ENCODE results near the gene ADAMTSL3.
"Not testable (repeated sequence)": the region's sequence is repeated elsewhere in the genome, so short reads cannot be mapped to it uniquely, and the experiment has no call there.

The ADAMTSL3 gene

DNA sequence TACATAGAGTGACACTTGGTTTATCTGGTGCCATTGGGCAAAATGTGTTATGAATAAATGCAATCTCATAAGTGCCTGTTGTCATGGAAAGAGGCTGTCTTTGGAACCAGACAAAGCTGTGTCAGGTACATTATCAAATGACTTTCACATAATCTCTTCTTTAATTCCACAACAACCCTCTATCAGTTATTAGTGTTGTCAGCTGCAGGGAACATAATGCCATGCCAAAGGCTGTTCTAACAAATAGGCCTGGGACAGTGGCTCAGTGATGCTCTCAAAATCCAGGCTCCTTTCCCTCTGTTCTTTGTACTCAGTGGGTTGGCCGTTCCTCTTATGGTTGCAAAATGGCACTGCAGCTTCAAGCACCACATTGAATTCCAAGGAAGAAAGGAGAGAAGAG is 91.8 kb downstream of the ADAMTSL3 start:
- TF ChIP-seq, protein P1, sequence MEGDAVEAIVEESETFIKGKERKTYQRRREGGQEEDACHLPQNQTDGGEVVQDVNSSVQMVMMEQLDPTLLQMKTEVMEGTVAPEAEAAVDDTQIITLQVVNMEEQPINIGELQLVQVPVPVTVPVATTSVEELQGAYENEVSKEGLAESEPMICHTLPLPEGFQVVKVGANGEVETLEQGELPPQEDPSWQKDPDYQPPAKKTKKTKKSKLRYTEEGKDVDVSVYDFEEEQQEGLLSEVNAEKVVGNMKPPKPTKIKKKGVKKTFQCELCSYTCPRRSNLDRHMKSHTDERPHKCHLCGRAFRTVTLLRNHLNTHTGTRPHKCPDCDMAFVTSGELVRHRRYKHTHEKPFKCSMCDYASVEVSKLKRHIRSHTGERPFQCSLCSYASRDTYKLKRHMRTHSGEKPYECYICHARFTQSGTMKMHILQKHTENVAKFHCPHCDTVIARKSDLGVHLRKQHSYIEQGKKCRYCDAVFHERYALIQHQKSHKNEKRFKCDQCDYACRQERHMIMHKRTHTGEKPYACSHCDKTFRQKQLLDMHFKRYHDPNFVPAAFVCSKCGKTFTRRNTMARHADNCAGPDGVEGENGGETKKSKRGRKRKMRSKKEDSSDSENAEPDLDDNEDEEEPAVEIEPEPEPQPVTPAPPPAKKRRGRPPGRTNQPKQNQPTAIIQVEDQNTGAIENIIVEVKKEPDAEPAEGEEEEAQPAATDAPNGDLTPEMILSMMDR (conservative IDR thresholded peaks at IDR 0.05; ENCODE audit: low read depth, low read length) = no peak
- no peak for DNase-seq (ENCODE audit: low read depth)
- no peak overlapping the region for H3K4me3 ChIP-seq (ENCODE audit: low read depth, low read length)

DNA sequence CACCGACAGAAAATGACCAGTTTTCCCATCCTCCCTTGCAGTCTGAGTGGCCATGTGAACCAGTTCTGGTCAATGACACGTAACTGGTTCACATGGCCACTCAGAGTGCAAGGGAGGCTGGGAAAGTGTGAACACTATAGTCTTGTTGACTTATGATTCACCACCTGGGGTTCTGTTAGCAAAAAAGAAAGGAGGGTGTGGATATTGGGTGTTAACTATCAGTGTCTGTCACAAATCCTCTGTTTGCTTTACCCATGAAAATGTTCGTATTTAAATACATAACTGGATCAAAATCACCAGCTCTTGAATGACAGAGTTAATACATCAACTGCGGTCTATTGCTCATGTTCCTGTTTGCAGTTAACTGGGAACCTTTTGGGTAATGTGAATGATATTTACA is 92.3 kb downstream of the ADAMTSL3 start:
- TF ChIP-seq, protein P1 (conservative IDR thresholded peaks at IDR 0.05; ENCODE audit: low read depth, low read length) = no peak
- no peak for DNase-seq (ENCODE audit: low read depth)
- H3K4me3 ChIP-seq (ENCODE audit: low read depth, low read length) = no peak overlapping the region

DNA sequence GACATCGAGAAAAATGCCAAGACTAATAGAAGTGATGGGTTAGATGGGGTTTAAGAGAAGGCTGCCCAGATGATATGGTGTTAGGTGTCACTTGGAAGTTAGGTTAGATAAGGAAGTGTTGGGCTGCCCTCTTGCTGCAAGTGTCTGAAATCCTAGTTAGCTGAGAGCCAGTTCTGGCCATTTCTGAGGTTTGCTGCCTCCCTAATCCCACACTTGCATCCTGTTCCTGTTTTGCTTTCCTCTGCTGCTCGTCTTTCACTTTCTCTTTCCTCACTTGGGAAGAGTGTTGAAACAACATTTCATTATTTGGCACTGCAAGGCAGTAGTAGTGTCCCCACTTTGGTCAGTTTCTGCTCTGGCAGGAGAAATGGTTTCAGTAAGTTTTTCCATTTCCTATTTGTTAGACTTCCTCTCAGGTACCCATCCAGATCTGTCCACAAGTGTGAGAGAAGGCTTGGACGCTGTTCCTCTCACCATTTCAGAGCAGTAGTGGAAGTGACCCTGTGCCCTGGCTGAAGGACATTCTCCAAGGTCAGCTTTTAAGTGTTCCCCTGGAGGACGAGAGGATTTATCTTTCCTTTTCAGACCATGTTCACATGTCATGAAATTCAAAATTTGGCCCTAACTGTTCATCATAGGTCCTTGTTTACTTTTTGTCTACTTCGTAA is 93.3 kb downstream of the ADAMTSL3 start:
- H3K4me3 ChIP-seq (ENCODE audit: low read depth, low read length) = no peak overlapping the region
- peak; percentile 82 for DNase-seq (ENCODE audit: low read depth)
- TF ChIP-seq, protein P1 (conservative IDR thresholded peaks at IDR 0.05; ENCODE audit: low read depth, low read length) = peak; percentile 58

DNA sequence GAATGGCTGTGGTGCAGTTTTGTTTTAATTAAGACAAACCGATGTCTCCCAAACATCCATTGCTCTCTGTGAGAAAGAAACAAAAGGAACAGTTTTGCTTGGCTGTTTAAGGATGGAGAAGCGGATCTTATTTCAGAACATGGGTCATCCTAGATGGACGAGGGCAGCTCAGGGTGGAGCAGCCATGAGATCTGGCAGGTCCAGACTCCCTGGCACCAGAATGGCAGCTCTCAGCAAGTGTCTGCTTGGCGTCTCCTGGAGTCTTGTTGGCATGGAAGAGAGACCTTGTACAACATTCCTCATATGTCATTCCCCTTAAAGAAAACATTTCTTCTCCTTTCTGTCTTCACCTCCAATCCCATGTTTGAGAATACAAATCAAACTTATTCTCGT is 93.8 kb downstream of the ADAMTSL3 start:
- no peak for DNase-seq (ENCODE audit: low read depth)
- no peak overlapping the region for H3K4me3 ChIP-seq (ENCODE audit: low read depth, low read length)
- TF ChIP-seq, protein P1 (conservative IDR thresholded peaks at IDR 0.05; ENCODE audit: low read depth, low read length) = no peak

DNA sequence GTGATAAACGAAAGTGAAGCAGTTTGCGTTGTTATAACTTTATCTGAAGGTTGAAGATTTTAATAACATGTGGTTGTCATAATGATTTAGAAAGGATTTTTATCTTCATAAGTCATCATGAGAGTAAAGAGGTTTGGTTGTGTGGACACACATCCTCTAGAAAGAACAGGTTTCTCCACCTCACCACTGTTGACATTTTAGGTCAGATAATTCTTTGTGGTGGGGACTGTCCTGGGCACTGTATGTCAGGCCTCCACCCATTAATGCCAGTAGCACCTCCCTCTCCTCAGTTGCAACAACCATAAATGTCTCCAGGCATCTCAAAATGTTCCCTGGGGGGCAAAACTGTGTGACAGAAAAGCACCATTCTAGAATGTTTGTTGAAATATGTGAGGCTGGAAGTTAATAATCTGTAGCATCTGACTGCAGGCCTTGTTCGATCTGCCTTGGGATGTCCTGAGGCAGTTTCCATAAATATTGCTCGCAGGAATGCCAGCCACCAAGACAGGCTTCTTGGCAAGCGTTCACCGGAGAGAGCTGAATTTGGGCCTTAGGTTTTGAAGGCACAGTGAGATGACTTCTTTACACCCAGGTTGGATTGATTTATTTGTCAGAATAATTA is 100.1 kb downstream of the ADAMTSL3 start:
- H3K4me3 ChIP-seq (ENCODE audit: low read depth, low read length) = no peak overlapping the region
- TF ChIP-seq, protein P1 (conservative IDR thresholded peaks at IDR 0.05; ENCODE audit: low read depth, low read length) = no peak
- DNase-seq (ENCODE audit: low read depth) = no peak

DNA sequence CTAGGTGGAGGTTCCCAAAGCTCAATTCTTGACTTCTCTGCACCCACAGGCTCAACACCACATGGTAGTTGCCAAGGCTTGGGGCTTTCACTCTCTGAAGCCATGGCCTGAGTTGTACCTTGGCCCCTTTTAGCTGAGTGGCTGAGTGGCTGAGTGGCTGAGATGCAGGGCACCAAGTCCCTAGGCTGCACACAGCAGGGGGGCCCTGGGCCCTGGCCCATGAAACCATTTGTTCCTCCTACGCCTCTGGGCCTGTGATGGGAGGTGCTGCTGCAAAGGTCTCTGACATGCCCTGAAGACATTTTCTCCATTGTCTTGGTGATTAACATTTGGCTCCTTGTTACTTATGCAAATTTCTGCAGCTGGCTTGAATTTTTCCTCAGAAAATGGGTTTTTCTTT is 103.4 kb downstream of the ADAMTSL3 start:
- H3K4me3 ChIP-seq (ENCODE audit: low read depth, low read length); DNase-seq (ENCODE audit: low read depth): not testable (repeated sequence)

DNA sequence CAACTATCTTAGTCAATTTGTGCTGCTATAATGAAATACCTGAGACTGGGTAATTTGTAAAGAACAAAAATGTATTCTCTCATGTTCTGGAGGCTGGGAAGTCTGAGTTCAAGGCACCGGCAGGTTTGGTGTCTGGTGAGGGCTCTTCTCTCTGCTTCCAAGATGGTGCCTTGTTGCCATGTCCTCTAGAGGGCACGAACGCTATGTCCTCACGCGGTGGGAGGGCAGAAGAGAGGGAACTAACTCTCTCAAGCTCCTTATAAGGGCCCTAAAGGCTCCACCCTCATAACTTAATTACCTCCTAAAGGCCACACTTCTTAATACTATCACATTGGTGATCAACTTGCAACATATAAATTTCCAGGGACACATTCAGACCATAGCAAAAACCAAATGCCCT is 108.4 kb downstream of the ADAMTSL3 start:
- no peak overlapping the region for H3K4me3 ChIP-seq (ENCODE audit: low read depth, low read length)
- no peak for DNase-seq (ENCODE audit: low read depth)
- TF ChIP-seq, protein P1 (conservative IDR thresholded peaks at IDR 0.05; ENCODE audit: low read depth, low read length) = no peak

Measured in choroid plexus epithelial cell (primary cell).